ENCODE results near the gene PHRF1. TPM values are rescaled to one million over a fixed set of nuclear protein-coding genes. Genes with fewer than 3 reads are reported as not detected.

PHRF1 gene
- total RNA-seq = 30.6 TPM

- FAIRE-seq (no peak), DNase-seq (ENCODE audit: low spot score in 2 of 2) (peak; percentile 100)
Measured at GRCh38 chr11:575996-576768, at the start of gene PHRF1. Gene PHRF1 (plus strand): TSS chr11:576470. CDS start chr11:581513, 5,043 bp downstream.

GRCh38 chr11:528166-528814 is 48.0 kb upstream of the PHRF1 start:
- DNase-seq (ENCODE audit: low spot score in 2 of 2) = no peak
- FAIRE-seq = no peak

GRCh38 chr11:528815-529727 is 47.2 kb upstream of the PHRF1 start:
- FAIRE-seq (no peak), DNase-seq (ENCODE audit: low spot score in 2 of 2) (no peak)

GRCh38 chr11:529728-530411 is 46.4 kb upstream of the PHRF1 start:
- FAIRE-seq (no peak), DNase-seq (ENCODE audit: low spot score in 2 of 2) (no peak)

GRCh38 chr11:530960-531831 is 45.1 kb upstream of the PHRF1 start:
- DNase-seq (ENCODE audit: low spot score in 2 of 2) = no peak
- FAIRE-seq = no peak

- no peak for FAIRE-seq
- DNase-seq (ENCODE audit: low spot score in 2 of 2) = no peak
Measured at GRCh38 chr11:531919-532526, 44.2 kb upstream of the PHRF1 start.

- FAIRE-seq (no peak), DNase-seq (ENCODE audit: low spot score in 2 of 2) (no peak)
Measured at GRCh38 chr11:532527-532985, 43.7 kb upstream of the PHRF1 start.

- no peak for DNase-seq (ENCODE audit: low spot score in 2 of 2)
- no peak for FAIRE-seq
Measured at GRCh38 chr11:532986-533585, 43.2 kb upstream of the PHRF1 start.

GRCh38 chr11:533586-534395 is 42.5 kb upstream of the PHRF1 start:
- DNase-seq (ENCODE audit: low spot score in 2 of 2) = no peak
- no peak for FAIRE-seq

- DNase-seq (ENCODE audit: low spot score in 2 of 2) = peak in 1 of 2 donors; percentile 48
- FAIRE-seq = no peak
Measured at GRCh38 chr11:534396-535209, 41.7 kb upstream of the PHRF1 start.

GRCh38 chr11:535210-535518 is 41.1 kb upstream of the PHRF1 start:
- FAIRE-seq (no peak), DNase-seq (ENCODE audit: low spot score in 2 of 2) (no peak)

- DNase-seq (ENCODE audit: low spot score in 2 of 2) (peak; percentile 100), FAIRE-seq (no peak)
Measured at GRCh38 chr11:535519-536454, 40.5 kb upstream of the PHRF1 start, which contains the start of gene HRAS. Gene HRAS (minus strand): TSS chr11:535576.

GRCh38 chr11:536841-537621 is 39.2 kb upstream of the PHRF1 start, which contains the start of gene LRRC56:
Gene LRRC56 (plus strand): TSS chr11:537527. CDS start chr11:540685, 3,158 bp downstream.
- FAIRE-seq = no peak
- peak; percentile 80 to 92 for DNase-seq (ENCODE audit: low spot score in 2 of 2)

GRCh38 chr11:537622-538430 is 38.4 kb upstream of the PHRF1 start:
- no peak for DNase-seq (ENCODE audit: low spot score in 2 of 2)
- no peak for FAIRE-seq
